DMS79 (cell line): ENCODE data around the gene VPS39.
"Not testable (repeated sequence)": the region's sequence is repeated elsewhere in the genome, so short reads cannot be mapped to it uniquely, and the experiment has no call there.

Experiments
- DNase-seq: peaks from one replicate; lab custom pipeline; 2025; lab: John Stamatoyannopoulos, UW

Gene VPS39

GRCh38 chr15:42207674-42208579 lies at the start of gene VPS39:
TSS of gene VPS39 (minus strand) at chr15:42208304. CDS start at chr15:42208153, 151 bp downstream.
- peak; percentile 47 for DNase-seq

DNA sequence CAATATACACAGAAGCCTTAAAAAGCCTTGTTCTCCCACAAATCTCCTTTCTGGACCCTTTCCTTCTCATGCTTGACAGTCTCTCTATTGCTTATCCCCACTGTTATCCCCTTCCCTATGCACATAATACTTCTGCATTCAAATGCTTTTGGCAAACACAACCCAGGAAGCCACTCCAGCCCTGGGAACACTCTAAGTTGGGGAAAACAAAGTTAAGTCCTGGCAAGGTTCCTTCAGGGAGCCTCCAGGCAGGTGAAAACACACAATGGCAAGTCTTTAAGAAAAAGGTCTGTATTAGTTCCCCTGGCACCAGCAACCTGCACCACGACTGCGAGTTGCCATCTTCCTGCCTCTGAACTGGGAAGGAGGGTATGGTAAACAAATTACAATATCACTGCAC lies 45.2 kb upstream of the VPS39 start:
- no peak for DNase-seq

DNA sequence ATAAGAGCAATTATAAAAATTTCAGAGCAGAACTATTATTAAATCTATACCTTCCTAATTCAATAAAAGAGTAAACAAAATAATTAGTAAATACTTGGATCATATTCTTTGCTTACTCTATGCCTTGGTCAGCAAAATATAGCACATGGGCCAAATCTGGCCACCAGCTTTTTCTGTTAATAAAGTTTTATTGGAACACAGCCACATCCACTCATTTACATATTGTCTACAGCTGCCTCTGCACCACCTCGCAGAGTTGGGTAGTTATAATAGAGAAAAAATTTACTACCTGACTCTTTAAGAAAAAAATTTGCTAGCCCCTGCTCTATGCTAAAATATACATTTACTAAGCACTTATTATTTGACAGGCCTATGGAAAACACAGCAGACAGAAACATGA lies 32.7 kb upstream of the VPS39 start:
- DNase-seq = no peak

DNA sequence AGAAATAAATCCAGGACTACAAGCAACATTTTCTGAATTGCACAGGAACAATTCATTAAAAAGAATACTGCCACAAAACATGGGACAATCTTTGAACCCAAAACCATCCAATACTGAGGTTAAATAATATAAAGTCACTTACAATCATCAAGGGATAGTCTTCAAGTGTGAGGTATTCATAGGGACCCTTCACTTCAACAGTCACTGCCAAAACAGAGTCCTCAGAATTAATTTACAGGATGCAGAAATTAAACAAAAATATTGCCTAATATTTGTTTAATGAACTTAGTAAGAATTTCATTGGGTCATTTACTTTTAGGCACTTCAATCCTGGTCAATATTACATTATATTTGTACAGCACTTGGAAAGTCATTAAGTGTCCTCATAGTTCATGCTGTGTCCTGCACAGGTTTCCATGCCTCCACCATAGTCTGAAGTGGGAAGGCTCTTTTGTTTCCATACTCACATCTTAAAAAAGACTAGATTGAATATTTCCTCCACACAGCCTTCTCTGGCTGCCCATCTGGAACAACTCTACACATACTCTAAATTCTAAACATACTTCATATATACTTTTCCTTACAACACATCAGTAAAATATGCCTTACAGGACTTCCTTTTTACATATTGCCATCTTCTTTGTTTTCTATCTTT lies 31.6 kb upstream of the VPS39 start:
- DNase-seq = peak; percentile 30

GRCh38 chr15:42233107-42233506 lies 25.0 kb upstream of the VPS39 start:
- DNase-seq = no peak

DNA sequence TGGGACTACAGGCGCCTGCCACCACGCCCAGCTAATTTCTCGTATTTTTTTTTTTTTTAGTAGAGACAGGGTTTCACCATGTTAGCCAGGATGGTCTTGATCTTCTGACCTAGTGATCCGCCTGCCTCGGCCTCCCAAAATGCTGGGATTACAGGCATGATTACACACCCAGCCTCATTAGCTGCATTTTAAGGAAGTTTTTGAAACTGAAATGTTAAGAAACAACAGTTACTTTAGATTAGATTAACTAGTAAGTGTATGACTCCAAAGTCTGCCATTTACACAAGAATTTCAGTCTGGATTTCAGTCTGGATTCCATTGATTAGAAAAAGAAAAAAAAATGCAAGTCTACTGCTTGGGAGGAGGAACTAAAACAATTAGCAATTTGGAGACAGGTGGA lies 24.5 kb upstream of the VPS39 start:
- no peak for DNase-seq

DNA sequence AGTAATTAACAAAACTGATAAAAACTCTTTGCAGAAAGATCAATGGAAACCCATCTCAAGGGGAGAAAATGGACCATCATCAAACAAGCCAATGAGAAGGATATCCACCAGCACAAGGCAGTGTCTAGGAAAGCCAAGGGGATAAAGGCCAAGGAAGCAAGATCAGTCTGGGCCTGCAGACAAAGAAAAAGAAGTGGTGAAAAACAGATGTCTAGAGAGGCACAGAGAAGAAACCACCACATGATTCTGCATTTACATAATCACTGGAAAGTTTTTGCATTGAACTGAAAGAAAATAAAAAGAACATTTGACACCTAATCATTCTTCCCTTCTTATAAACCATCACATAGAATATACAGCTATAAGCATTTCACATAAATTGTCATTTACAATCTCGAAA lies 23.0 kb upstream of the VPS39 start:
- DNase-seq = no peak

GRCh38 chr15:42228981-42229380 lies 20.9 kb upstream of the VPS39 start:
- not testable (repeated sequence) for DNase-seq

GRCh38 chr15:42228036-42228435 lies 19.9 kb upstream of the VPS39 start:
- no peak for DNase-seq

GRCh38 chr15:42226648-42227047 lies 18.5 kb upstream of the VPS39 start:
- no peak for DNase-seq

GRCh38 chr15:42220216-42220615 lies 12.1 kb upstream of the VPS39 start:
- no peak for DNase-seq

DNA sequence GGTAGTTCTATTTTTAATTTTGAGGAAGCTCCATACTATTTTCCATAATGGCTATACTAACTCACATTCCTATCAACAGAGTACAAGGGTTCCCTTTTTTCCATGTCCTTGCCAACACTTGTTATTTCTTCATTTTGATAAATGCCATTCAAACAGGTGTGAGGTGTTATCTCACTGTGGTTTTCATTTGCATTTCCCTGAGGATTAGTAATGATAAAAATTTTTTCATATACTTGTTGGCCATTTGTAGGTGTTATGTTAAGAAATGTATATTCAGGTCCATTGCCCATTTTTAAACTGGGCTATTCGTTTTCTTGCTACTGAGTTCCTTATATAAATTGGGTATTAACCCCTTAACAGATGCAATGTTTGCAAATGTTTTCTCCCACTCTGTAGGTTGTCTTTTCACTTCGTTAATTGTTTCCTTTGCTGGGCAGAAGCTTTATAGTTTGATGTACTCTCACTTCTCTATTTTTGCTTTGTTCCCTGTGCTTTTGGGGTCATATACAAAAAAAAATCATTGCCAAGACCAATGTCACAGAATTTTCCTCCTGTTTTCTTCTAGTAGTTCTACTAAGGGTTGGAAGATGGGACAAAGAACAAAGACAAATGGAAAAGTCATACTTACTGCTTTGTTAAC lies 11.0 kb upstream of the VPS39 start:
- no peak for DNase-seq

GRCh38 chr15:42217568-42217967 lies 9.5 kb upstream of the VPS39 start:
- DNase-seq = no peak

- no peak for DNase-seq
Observed at GRCh38 chr15:42215913-42216829, 8.1 kb upstream of the VPS39 start.

GRCh38 chr15:42214600-42214999 lies 6.5 kb upstream of the VPS39 start:
- no peak for DNase-seq

DNA sequence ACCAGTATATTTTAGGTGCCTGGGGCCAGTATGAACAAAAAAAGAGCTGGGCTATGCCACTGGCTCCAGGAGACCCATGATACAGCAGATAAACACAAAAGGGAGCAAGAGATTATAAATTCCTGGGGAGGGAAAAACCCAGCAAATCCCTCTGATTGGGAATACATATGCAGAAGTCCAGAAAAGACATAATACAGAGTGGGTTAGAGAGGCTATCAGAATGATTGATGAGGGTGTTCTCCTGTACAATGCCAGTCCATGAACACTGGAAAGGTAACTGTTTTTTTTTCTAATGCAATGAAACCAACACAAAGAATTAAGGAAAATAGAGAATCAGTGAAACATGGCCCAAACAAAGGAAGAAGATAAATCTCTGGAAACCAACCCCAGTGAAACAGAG lies 5.4 kb upstream of the VPS39 start:
- no peak for DNase-seq

- DNase-seq = no peak
Observed at GRCh38 chr15:42210696-42211095, 2.6 kb upstream of the VPS39 start.

- peak; percentile 22 for DNase-seq
Observed at GRCh38 chr15:42206406-42206805, 1.7 kb downstream of the VPS39 start.

DNA sequence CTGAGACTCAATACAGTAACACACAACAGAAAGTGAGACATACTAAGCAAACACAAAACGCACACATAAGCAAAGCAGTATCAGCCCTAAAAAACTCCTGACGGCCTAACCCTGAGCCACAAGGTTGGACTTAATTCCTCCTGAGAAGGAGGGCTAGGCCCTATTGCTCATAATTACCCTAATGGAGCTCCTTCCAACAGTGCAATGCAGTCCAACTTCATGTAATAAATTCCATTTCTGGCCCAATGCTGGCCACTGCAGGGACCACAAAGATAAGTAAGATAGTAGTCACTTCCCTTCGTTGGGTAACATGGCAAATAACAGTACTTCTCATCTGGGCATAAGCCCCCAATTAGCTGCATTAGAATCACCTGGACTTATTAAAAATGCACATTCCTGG lies 4.2 kb downstream of the VPS39 start:
- no peak for DNase-seq

GRCh38 chr15:42202653-42203052 lies 5.5 kb downstream of the VPS39 start:
- no peak for DNase-seq

DNA sequence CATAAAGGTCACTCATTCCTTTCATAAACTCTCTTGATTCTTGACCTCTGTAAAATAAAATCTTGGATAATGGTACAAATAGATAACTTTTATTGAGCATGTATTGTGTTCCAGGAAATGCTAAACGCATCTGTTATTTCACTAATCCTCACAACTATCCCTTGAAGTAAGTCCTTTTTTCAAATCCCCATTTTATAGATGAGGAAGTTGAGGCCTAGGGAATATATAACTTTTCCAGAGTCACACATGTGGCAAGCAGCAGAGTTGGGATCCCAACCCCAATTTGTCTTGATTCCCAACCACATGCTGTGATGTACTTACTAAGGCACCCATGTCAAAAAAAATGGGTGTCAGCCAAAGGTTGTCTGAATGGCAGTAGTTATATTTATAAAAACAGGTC lies 6.3 kb downstream of the VPS39 start:
- no peak for DNase-seq

GRCh38 chr15:42199126-42199525 lies 9.0 kb downstream of the VPS39 start:
- DNase-seq = no peak
